H9 (cell line): ENCODE results near the gene OR4K14. TPM values are rescaled to one million over a fixed set of nuclear protein-coding genes. Genes with fewer than 3 reads are reported as not detected.

Experiments used
- DNase-seq: peaks from one replicate; pipeline ENCODE4 v3.0.0-alpha.2; 2017
- H2AFZ ChIP-seq: one replicate; pipeline ENCODE4 v1.6.1; 2013; ENCODE audit warnings: mild to moderate bottlenecking, low read length, control low read depth, moderate library complexity
- H2AK5ac ChIP-seq: 2 replicates; pipeline ENCODE4 v1.6.1; 2013; ENCODE audit warnings: low read length, control low read depth, mixed read lengths; ENCODE audit not compliant: insufficient read length
- H2BK120ac ChIP-seq: one replicate; pipeline ENCODE4 v1.6.1; 2013; ENCODE audit warnings: low read depth, mild to moderate bottlenecking, low read length, control low read depth, inconsistent platforms; ENCODE audit not compliant: poor library complexity, severe bottlenecking
- H2BK12ac ChIP-seq: 2 replicates; pipeline ENCODE4 v1.6.1; 2013; ENCODE audit warnings: low read length, control low read depth, mixed read lengths, low read depth; ENCODE audit not compliant: insufficient read length
- H2BK15ac ChIP-seq: 2 replicates; pipeline ENCODE4 v1.6.1; 2013; ENCODE audit warnings: low read depth, low read length, control low read depth
- H2BK20ac ChIP-seq: one replicate; pipeline ENCODE4 v1.6.1; 2013; ENCODE audit warnings: low read depth, mild to moderate bottlenecking, low read length, control low read depth, inconsistent platforms; ENCODE audit not compliant: poor library complexity, severe bottlenecking
- H2BK5ac ChIP-seq: 2 replicates; pipeline ENCODE4 v1.6.1; 2013; ENCODE audit warnings: low read length, control low read depth, mixed read lengths; ENCODE audit not compliant: insufficient read length
- H3K14ac ChIP-seq: 2 replicates; pipeline ENCODE4 v1.6.1; 2013; ENCODE audit warnings: low read length, control low read depth; ENCODE audit not compliant: insufficient read depth
- H3K18ac ChIP-seq: 2 replicates; pipeline ENCODE4 v1.6.1; 2013; ENCODE audit warnings: low read depth, mild to moderate bottlenecking, mixed read lengths, low read length, control low read depth; ENCODE audit not compliant: insufficient read length
- H3K23ac ChIP-seq: 2 replicates; pipeline ENCODE4 v1.6.1; 2013; ENCODE audit warnings: low read length, control low read depth, mixed read lengths, low read depth; ENCODE audit not compliant: insufficient read length
- H3K23me2 ChIP-seq: 2 replicates; pipeline ENCODE4 v1.6.1; 2013; ENCODE audit warnings: low read depth, mild to moderate bottlenecking, mixed read lengths, low read length, control low read depth; ENCODE audit not compliant: insufficient read length, poor library complexity, severe bottlenecking
- H3K27ac ChIP-seq: 2 replicates; pipeline ENCODE4 v1.5.1; 2013; ENCODE audit warnings: low read length, control low read depth, mixed read lengths, low read depth; ENCODE audit not compliant: insufficient read length
- H3K27me3 ChIP-seq: 2 replicates; pipeline ENCODE4 v1.6.1; 2013; ENCODE audit warnings: low read length, control low read depth, inconsistent platforms; ENCODE audit not compliant: insufficient read depth
- H3K4ac ChIP-seq: 2 replicates; pipeline ENCODE4 v1.6.1; 2013; ENCODE audit warnings: low read depth, mild to moderate bottlenecking, control low read depth, inconsistent platforms, low read length, moderate library complexity
- H3K4me1 ChIP-seq: 2 replicates; pipeline ENCODE4 v1.6.1; 2013; ENCODE audit warnings: low read length, control low read depth, inconsistent platforms; ENCODE audit not compliant: insufficient read depth
- H3K4me2 ChIP-seq: 2 replicates; pipeline ENCODE4 v1.6.1; 2013; ENCODE audit warnings: low read length, control low read depth, mixed read lengths; ENCODE audit not compliant: insufficient read length, insufficient read depth
- H3K56ac ChIP-seq: 2 replicates; pipeline ENCODE4 v1.6.1; 2013; ENCODE audit warnings: low read depth, mild to moderate bottlenecking, mixed read lengths, low read length, control low read depth; ENCODE audit not compliant: insufficient read length
- H3K79me1 ChIP-seq: 2 replicates; pipeline ENCODE4 v1.6.1; 2013; ENCODE audit warnings: low read depth, mild to moderate bottlenecking, moderate library complexity, low read length, control low read depth, inconsistent platforms; ENCODE audit not compliant: insufficient read depth, poor library complexity, severe bottlenecking
- H3K79me2 ChIP-seq: 2 replicates; pipeline ENCODE4 v1.6.1; 2013; ENCODE audit warnings: low read length, control low read depth, inconsistent platforms; ENCODE audit not compliant: insufficient read depth
- H3K9ac ChIP-seq: 2 replicates; pipeline ENCODE4 v1.6.1; 2013; ENCODE audit warnings: low read length, control low read depth, mixed read lengths; ENCODE audit not compliant: insufficient read length; ENCODE audit errors: extremely low read depth
- H3K9me3 ChIP-seq: one replicate; pipeline ENCODE4 v1.6.1; 2013; ENCODE audit warnings: low read depth, low read length, inconsistent platforms; ENCODE audit not compliant: control insufficient read depth
- H3T11ph ChIP-seq: one replicate; pipeline ENCODE4 v1.6.1; 2013; ENCODE audit warnings: mild to moderate bottlenecking, low read length, control low read depth, inconsistent platforms
- H4K20me1 ChIP-seq: one replicate; pipeline ENCODE4 v1.6.1; 2013; ENCODE audit not compliant: control insufficient read depth, insufficient read length, insufficient read depth
- H4K5ac ChIP-seq: 2 replicates; pipeline ENCODE4 v1.6.1; 2013; ENCODE audit warnings: low read depth, mild to moderate bottlenecking, mixed read lengths, low read length, control low read depth; ENCODE audit not compliant: insufficient read length
- H4K8ac ChIP-seq: replicated peaks from 2 replicates; pipeline ENCODE4 v1.6.1; 2013; ENCODE audit warnings: low read length, control low read depth, mixed read lengths, low read depth; ENCODE audit not compliant: insufficient read length
- H4K91ac ChIP-seq: 2 replicates; pipeline ENCODE4 v1.6.1; 2013; ENCODE audit warnings: low read depth, mild to moderate bottlenecking, moderate library complexity, mixed read lengths, low read length, control low read depth; ENCODE audit not compliant: insufficient read length
- H3K27ac Mint-ChIP-seq, 3 experiments: 2 replicates in 2 of 3; 3 replicates in 1 of 3; pipeline ENCODE4 v1.8.0; 2020 to 2021; ENCODE audit warnings: mixed read lengths in 3 of 3, mild to moderate bottlenecking in 1 of 3, moderate library complexity in 1 of 3
- H3K27me3 Mint-ChIP-seq: 2 replicates; pipeline ENCODE4 v1.8.0; 2021; ENCODE audit warnings: low read depth, mild to moderate bottlenecking, moderate library complexity, mixed read lengths
- H3K36me3 Mint-ChIP-seq, 3 experiments: 2 replicates in 2 of 3; 3 replicates in 1 of 3; pipeline ENCODE4 v1.8.0; 2020 to 2021; ENCODE audit warnings: low read depth in 3 of 3, mixed read lengths in 3 of 3; ENCODE audit not compliant: insufficient read depth in 1 of 3
- H3K4me1 Mint-ChIP-seq, 2 experiments: 2 replicates each; pipeline ENCODE4 v1.8.0; 2020; ENCODE audit warnings: mixed read lengths in 2 of 2
- H3K4me3 Mint-ChIP-seq, 2 experiments: 2 replicates in 1 of 2; 3 replicates in 1 of 2; pipeline ENCODE4 v1.8.0; 2020 to 2021; ENCODE audit warnings: mild to moderate bottlenecking in 2 of 2, mixed read lengths in 2 of 2, moderate library complexity in 1 of 2
- H3K9me3 Mint-ChIP-seq, 2 experiments: 2 replicates in 1 of 2; 3 replicates in 1 of 2; pipeline ENCODE4 v1.8.0; 2020; ENCODE audit warnings: mild to moderate bottlenecking in 2 of 2, mixed read lengths in 2 of 2, moderate library complexity in 1 of 2
- WGBS: extraction: QIAGEN DNeasy Blood & Tissue Kit; methylation state at CpG from one replicate; pipeline ENCODE4 v1.1.7; 2013; ENCODE audit warnings: missing lambda C conversion rate, low lambda C conversion rate, mixed read lengths; ENCODE audit not compliant: insufficient read length; ENCODE audit errors: extremely low coverage; 5-methylcytosine and 5-hydroxymethylcytosine counted together
- total RNA-seq: library from RNA; stranded (reverse); gene quantifications from 2 replicates; pipeline ENCODE4 v1.2.1, GENCODE V29; 2021
- TF ChIP-seq, protein P1 (sequence below): fragments of 200-600 bp; sonication (generic); conservative IDR thresholded peaks from 3 replicates; pipeline ENCODE4 v1.8.0; 2021; ENCODE audit warnings: antibody characterized with exemption, mild to moderate bottlenecking

The OR4K14 gene
- total RNA-seq, 1 experiment from 2014 or later, result not detected

DNA sequence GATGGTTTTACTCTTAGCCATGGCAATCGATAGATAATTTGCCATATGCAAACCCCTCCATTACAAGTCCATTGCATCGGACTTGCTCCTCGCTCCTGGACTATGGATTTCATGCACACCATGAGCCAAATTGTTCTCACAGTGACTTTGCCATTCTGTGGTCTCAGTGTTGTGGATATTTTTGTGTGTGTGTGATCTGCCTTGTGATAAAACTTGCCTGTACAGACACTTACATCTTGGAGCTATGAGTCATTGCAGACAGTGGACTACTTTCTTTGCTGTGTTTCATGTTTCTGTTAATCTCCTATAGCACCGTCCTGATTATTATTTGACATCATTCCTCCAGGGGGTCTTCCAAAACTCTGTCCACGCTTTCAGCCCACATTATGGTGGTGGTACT lies 25.1 kb upstream of the OR4K14 start:
- Histone ChIP-seq H2BK15ac (no peak overlapping the region), H3T11ph (no peak overlapping the region), H2BK20ac (no peak overlapping the region), H3K9ac (no peak overlapping the region), H3K18ac (no peak overlapping the region), H4K20me1 (no peaks in the 10 kb centered on the region), H3K4ac (no peak overlapping the region), H3K14ac (no peak overlapping the region), H2AFZ (no peak overlapping the region), H3K4me2 (no peak overlapping the region), H2BK120ac (no peak overlapping the region), H3K23me2 (no peaks in the 10 kb centered on the region), H3K9me3 (peaks cover 60% of the 10 kb centered on the region), H3K79me1 (no peaks in the 10 kb centered on the region), H2AK5ac (no peak overlapping the region), H3K4me1 (no peaks in the 10 kb centered on the region), H3K56ac (no peak overlapping the region), H3K79me2 (no peaks in the 10 kb centered on the region), H3K27ac (no peak overlapping the region), H4K8ac (no peak overlapping the region), H3K23ac (no peak overlapping the region), H4K91ac (no peak overlapping the region), H2BK12ac (no peak overlapping the region), H2BK5ac (no peak overlapping the region), H4K5ac (no peak overlapping the region), H3K27me3 (no peaks in the 10 kb centered on the region)
- DNase-seq, result no peak
- no peak overlapping the region for H3K4me3 Mint-ChIP-seq
- H3K27ac Mint-ChIP-seq, result no peak overlapping the region
- H3K36me3 Mint-ChIP-seq, result peaks cover 0 to 20% (median 8%) of the 10 kb centered on the region in 3 experiments; a peak in 5 of 7 replicates
- no CpG with 5 or more reads among the region's 5 CpGs for WGBS
- H3K27me3 Mint-ChIP-seq, result no peaks in the 10 kb centered on the region
- TF ChIP-seq, protein P1, sequence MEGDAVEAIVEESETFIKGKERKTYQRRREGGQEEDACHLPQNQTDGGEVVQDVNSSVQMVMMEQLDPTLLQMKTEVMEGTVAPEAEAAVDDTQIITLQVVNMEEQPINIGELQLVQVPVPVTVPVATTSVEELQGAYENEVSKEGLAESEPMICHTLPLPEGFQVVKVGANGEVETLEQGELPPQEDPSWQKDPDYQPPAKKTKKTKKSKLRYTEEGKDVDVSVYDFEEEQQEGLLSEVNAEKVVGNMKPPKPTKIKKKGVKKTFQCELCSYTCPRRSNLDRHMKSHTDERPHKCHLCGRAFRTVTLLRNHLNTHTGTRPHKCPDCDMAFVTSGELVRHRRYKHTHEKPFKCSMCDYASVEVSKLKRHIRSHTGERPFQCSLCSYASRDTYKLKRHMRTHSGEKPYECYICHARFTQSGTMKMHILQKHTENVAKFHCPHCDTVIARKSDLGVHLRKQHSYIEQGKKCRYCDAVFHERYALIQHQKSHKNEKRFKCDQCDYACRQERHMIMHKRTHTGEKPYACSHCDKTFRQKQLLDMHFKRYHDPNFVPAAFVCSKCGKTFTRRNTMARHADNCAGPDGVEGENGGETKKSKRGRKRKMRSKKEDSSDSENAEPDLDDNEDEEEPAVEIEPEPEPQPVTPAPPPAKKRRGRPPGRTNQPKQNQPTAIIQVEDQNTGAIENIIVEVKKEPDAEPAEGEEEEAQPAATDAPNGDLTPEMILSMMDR, result no peak
- no peaks in the 10 kb centered on the region for H3K4me1 Mint-ChIP-seq
- peaks cover 81 to 85% of the 10 kb centered on the region in 2 experiments for H3K9me3 Mint-ChIP-seq
